Stimulated activated naive CD8-positive, alpha-beta T cell treated with anti-CD3 and anti-CD28 coated beads, Interleukin-15, Interleukin-2, amounts not matched to agents 100 U/mL and 50 U/mL, for 24 hours (primary cell): ENCODE data around the gene ANP32E.

ENCODE experiments used
- ATAC-seq: fragments of 150-1000 bp; cut with Tn5 transposase; one replicate; pipeline ENCODE4 v1.10.0; 2021
- DNase-seq: peaks from one replicate; pipeline ENCODE4 v3.0.0; 2021

ANP32E gene

GRCh38 chr1:150235852-150236613 is at the start of gene ANP32E:
TSS of gene ANP32E (minus strand) at chr1:150236112. CDS start at chr1:150235786, 326 bp downstream.
- ATAC-seq (peak; percentile 92), DNase-seq (peak; percentile 89)

GRCh38 chr1:150283260-150283659 is 47.3 kb upstream of the ANP32E start:
- ATAC-seq (no peak), DNase-seq (no peak)

GRCh38 chr1:150282558-150282958 is 46.6 kb upstream of the ANP32E start:
- ATAC-seq (no peak), DNase-seq (no peak)

GRCh38 chr1:150281758-150282557 is 46.0 kb upstream of the ANP32E start, which contains the start of gene CIART:
TSS of gene CIART (plus strand) at chr1:150282554. CDS start at chr1:150283268, 714 bp downstream.
- DNase-seq: peak; percentile 75
- ATAC-seq: peak; percentile 96

- DNase-seq (peak; percentile 71), ATAC-seq (peak; percentile 52)
Measured at GRCh38 chr1:150281221-150281757, 45.4 kb upstream of the ANP32E start.

GRCh38 chr1:150280138-150280707 is 44.3 kb upstream of the ANP32E start:
- ATAC-seq (no peak), DNase-seq (no peak)

- no peak for ATAC-seq
- DNase-seq: no peak
Measured at GRCh38 chr1:150273311-150273710, 37.4 kb upstream of the ANP32E start.

DNA sequence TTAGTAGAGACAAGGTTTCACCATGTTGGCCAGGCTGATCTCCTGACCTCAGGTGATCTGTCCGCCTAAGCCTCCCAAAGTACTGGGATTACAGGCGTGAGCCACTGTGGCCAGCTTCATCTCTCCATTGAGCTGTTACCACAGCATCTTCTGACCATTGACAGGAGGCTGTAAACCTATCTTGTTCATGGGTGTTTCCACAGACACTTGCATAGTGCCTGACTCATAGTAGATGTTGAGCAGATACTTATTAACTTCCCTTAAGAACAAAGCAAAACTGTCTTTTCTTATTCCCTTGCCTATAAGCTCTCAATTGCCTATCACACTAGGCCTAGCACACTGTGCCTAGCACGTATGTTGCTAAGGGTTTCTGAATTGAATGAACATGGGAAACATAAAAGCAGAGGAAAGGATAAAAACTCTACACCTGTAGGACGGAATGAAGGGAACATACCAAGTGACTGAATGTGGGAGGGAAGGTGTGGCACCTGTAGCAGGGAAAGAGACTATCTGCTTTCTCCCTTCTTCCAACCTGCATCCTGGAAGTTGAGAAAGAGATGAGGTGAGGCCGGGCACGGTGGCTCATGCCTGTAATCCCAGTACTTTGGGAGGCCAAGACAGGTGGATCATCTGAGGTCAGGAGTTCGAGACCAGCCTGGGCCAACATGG is 35.5 kb upstream of the ANP32E start:
- ATAC-seq: no peak

GRCh38 chr1:150269451-150269850 is 33.5 kb upstream of the ANP32E start:
- DNase-seq: no peak
- no peak for ATAC-seq

More for the DNA sequence above, 35.5 kb upstream of the ANP32E start:
- DNase-seq: no peak

DNA sequence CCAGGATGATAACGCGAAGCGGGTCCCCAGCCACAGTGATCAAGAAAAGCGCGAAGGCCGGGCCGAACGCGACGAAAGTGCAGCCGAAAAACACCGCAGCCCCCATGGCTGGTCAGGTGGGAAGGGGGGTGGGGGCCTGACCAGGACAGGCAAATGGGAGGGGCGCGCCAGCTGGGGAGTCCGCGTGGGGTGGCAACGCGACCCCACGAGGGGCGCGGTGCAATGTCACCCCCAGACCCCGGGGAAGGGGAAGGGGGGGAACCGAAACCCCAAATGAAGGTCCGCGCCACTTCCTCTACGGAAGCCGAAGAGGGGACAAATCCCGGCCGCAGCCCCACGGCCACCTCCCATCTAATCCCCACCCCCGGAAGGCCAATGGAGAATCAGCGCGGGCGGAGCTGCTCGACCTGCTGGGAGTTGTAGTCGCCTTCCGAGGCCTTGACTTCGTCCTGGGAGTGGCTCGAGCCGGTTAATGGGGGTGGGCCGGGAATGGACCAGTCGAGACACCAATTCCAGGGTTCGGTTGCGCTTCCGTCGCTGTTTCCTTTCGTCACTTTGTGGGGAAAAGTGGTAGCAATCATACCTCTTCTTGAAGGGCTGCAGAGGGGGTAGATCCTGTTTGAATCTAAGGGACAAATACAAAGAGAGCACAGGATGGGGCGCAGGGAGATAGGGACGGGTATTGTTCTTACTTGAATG is 32.9 kb upstream of the ANP32E start, which contains the start of gene APH1A:
TSS of gene APH1A (minus strand) at position 312 of the 699 bp plus-strand sequence. CDS start at position 106, 206 bp downstream.
- ATAC-seq: peak; percentile 98

GRCh38 chr1:150268340-150268704 is 32.4 kb upstream of the ANP32E start:
- DNase-seq (peak; percentile 34), ATAC-seq (peak; percentile 36)

More for the DNA sequence above, 32.9 kb upstream of the ANP32E start, which contains the start of gene APH1A:
- peak; percentile 96 for DNase-seq

- no peak for ATAC-seq
- no peak for DNase-seq
Measured at GRCh38 chr1:150267896-150268295, 32.0 kb upstream of the ANP32E start.

DNA sequence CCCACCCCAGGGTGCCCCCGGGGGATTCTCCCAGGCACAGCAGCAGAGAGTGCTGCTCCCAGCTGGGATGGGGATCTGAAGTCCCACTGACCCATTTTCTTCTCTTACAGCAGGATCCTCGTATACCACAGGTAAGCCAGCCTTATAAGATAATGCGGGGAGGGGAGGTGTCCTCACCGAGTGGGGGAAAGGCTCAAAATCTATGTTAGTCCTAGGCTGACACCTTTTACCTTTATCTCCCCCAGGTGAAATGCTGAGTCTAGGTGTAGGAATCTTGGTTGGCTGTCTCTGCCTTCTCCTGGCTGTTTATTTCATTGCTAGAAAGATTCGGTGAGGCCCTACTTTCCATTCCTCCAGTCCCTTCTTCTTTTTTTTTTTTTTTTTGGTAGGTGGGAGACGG is 27.6 kb upstream of the ANP32E start:
- ATAC-seq (no peak), DNase-seq (no peak)

- ATAC-seq: no peak
- no peak for DNase-seq
Measured at GRCh38 chr1:150262388-150263320, 26.7 kb upstream of the ANP32E start.

DNA sequence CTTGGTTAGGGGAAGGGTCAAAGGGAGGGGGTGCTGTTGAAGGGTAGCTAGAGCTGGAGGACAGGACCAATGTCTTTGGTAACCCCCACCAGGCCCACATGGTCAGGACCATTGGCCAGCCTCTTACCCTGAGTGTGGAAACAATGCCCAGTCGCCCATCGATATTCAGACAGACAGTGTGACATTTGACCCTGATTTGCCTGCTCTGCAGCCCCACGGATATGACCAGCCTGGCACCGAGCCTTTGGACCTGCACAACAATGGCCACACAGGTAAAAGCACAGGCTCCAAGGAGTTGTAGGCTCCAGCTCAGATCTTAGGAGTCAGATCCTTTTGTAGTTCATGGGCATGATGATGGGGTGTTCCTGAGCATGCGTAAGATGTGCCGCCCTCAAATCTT is 25.5 kb upstream of the ANP32E start:
- ATAC-seq: no peak
- no peak for DNase-seq

DNA sequence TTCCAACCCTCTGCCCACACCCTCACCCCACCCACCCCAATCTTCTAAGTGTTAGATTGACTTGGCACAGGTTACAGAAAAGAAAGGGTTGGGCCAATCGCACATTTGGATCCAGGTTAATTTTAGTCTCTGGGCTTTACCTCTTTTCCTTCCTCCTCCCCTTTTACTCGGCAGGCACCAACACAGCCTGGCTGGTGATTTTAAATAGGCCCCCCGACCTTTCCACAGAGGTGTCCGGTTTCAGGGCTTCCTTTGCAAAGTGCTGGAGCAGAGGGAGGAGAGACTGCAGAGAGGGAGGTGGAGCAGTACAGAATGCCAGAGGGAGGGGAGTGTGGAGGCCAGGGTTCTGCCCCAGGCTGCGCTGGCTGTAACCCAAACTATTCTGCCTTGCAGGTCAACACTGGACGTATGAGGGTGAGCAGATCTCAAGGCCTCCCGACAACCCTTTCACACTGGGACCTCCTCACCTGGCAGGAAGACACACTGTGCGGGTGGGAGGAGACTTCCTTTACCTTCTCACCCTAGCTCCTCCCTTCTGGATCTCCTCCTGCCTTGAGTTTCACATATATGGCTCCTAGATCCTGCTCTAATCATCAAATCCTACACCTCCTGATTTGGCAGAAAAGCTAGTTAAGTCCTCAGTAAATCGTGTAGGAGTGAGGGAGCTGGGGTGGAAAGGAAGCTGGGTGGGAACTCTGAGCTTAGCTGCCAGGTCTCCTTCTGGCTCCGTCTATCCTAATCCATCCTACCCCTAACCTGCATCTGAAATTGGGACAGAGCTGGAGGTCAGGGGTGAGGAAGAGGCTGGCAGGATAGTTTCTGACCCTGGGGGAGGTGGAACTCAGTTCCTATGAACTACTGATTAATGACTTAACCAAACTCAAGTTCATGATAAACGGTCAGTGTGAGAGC is 24.1 kb upstream of the ANP32E start:
- ATAC-seq (no peak), DNase-seq (no peak)

DNA sequence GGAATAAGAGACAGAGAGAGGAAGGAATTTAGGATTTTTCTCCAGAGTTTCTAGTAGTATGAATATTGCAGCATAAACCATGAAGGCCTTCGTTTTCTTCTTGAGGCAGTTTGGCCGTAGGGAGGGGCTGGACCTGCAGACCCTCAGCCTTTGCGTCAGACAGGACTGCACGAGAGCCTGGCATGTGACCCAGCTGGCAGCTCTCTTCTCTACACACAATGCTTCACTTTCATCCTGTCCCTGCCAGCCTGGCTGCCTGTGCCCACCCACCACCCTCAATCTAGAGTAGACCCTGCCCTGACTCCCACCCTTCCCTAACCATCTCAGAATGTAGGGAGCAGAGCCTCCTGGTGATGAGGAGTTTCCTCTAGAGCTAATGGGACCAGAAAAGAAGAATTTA is 23.3 kb upstream of the ANP32E start:
- ATAC-seq: no peak
- DNase-seq: no peak

- no peak for DNase-seq
- ATAC-seq: no peak
Measured at GRCh38 chr1:150257624-150258585, 22.0 kb upstream of the ANP32E start, which contains the start of gene CA14. TSS of gene CA14 (plus strand) at chr1:150257774. CDS start at chr1:150258129, 355 bp downstream.
